Pancreas (tissue), 10 donors: Measurements from ENCODE around the gene HHATL. TPM values are rescaled to one million over a fixed set of nuclear protein-coding genes. Genes with fewer than 3 reads are reported as not detected.

Experiments
- ATAC-seq, 4 donors: fragments of 200-7000 bp; cut with Tn5 transposase; one replicate each; pipeline versions ENCODE4 v1.8.0 to v1.9.1; 2020; ENCODE audit warnings: mild to moderate bottlenecking in 4 of 4, moderate library complexity in 4 of 4
- DNase-seq, 6 donors: peaks; one replicate each; pipeline ENCODE4 v3.0.0-alpha.2; 2020
- FAIRE-seq: peaks from 2 replicates; lab custom pipeline; 2012; peaks lifted over from hg19 to GRCh38; lab: Jason Lieb, UNC
- H3K27ac ChIP-seq, 4 donors: fragments of 200-600 bp; sonication (generic); 1 replicate in 3 of 4; 2 replicates in 1 of 4; pipeline versions ENCODE4 v1.5.0 to v1.8.0; 2020
- H3K27me3 ChIP-seq, 4 donors: fragments of 200-600 bp; one replicate each; pipeline ENCODE4 v1.8.0; 2021
- H3K36me3 ChIP-seq, 3 donors: fragments of 200-600 bp; sonication (generic) in 1 of 3; one replicate each; pipeline versions ENCODE4 v1.5.0 to v1.8.0; 2020 to 2021
- H3K4me1 ChIP-seq, 3 donors: fragments of 200-600 bp; one replicate each; pipeline ENCODE4 v1.8.0; 2021
- H3K4me3 ChIP-seq, 4 donors: fragments of 200-600 bp; sonication (generic) in 2 of 4; one replicate each; pipeline versions ENCODE4 v1.5.0 to v1.8.0; 2020 to 2021
- H3K9me3 ChIP-seq, 4 donors: fragments of 200-600 bp; one replicate each; pipeline ENCODE4 v1.8.0; 2021
- WGBS, 2 donors: extraction: QIAGEN DNeasy Blood & Tissue Kit; methylation state at CpG; one replicate each; pipeline ENCODE4 v1.1.7; 2013; 5-methylcytosine and 5-hydroxymethylcytosine counted together
- intact Hi-C, 3 donors: fragments of 100-400 bp; cut with DNase I; formaldehyde crosslinking; loops; one replicate each; pipeline versions ENCODE4 v1.11.1 to v1.14.2; 2022
- polyA plus RNA-seq, 2 donors: library from polyadenylated mRNA; stranded (reverse); fragments of 200-250 nt; gene quantifications; one replicate each; pipeline ENCODE4 v1.2.3, GENCODE V29; 2013
- total RNA-seq, 6 donors: library from RNA; stranded (reverse); fragmentation: NEBNext Ultra II Directional in 4 of 6; extraction: Animal tissue kit (Norgen Biotek cat#: 25700) in 4 of 6; gene quantifications; one replicate each; pipeline versions ENCODE4 v1.2.1 to v1.2.4, GENCODE V29; 2021 to 2023
- TF ChIP-seq, protein P1 (sequence below), 4 donors: fragments of 200-600 bp; sonication (generic) in 3 of 4; IDR thresholded peaks; one replicate each; pipeline versions ENCODE4 v1.5.0 to v1.8.0; 2021; ENCODE audit warnings: antibody characterized with exemption in 4 of 4
- donor health status: healthy with polysubstance abuse.
- donor health status: DM: no; HTN: no; CAD: no; lungs with moderate emphysema.
- donor health status: DM: no; HTN: no; CAD: no.
- donor health status: control.
- donor health status: control.
- donor health status: Bipolar disorder and iron deficiency.
- donor health status: DM: yes; HTN: yes; CAD: no.
- donor health status: DM: no; HTN: no; CAD: no.
- donor health status: DM: no; HTN: no; CAD: no.
- donor health status: DM: yes; HTN: yes; CAD: no.

Gene HHATL
- total and polyA plus RNA-seq, 8 donors, result 0.42 to 17.8 (median 2.4) TPM; not detected in 1

DNA sequence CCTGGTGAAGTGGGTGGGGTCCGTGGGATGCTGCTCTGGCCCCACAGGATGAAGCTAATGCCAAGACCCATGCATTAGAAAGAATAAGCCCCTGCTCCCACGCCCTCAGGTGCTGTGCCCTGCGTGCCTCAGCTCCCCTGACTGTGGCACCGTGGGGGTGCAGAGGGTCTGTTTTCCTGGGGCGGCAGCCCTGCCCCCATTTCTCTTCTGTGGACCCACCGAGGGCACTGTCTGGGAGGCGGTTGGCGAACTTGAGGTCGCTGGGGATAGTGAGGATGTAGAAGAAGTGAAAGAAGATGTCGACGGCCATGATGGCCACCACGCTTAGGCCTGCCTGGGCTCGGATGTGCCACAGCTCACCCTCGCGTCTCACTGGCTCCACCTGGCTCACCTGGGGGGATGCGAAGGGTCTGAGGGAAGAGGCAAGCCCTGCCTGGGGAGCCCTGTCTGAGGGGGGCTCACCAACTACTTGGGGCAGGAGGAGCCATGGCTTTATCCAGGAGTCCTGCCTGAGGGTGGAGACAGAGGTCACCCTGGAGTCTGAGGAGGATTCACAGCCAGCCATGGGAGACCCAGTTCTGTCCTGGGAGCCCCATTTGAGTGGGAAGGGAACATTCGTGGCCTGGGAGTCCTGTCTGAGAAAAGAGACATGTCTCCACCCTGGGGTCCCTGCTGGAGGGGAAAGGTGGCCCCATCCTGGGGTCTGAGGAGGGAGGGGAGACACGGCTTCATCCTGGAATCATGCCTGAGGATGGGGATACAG is 5.1 kb downstream of the HHATL start:
- TF ChIP-seq, protein P1, sequence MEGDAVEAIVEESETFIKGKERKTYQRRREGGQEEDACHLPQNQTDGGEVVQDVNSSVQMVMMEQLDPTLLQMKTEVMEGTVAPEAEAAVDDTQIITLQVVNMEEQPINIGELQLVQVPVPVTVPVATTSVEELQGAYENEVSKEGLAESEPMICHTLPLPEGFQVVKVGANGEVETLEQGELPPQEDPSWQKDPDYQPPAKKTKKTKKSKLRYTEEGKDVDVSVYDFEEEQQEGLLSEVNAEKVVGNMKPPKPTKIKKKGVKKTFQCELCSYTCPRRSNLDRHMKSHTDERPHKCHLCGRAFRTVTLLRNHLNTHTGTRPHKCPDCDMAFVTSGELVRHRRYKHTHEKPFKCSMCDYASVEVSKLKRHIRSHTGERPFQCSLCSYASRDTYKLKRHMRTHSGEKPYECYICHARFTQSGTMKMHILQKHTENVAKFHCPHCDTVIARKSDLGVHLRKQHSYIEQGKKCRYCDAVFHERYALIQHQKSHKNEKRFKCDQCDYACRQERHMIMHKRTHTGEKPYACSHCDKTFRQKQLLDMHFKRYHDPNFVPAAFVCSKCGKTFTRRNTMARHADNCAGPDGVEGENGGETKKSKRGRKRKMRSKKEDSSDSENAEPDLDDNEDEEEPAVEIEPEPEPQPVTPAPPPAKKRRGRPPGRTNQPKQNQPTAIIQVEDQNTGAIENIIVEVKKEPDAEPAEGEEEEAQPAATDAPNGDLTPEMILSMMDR (IDR thresholded peaks at IDR 0.05), result no peak
- H3K36me3 ChIP-seq, result no peaks in the 10 kb centered on the region
- peak in 2 of 6 donors; percentile 6 to 41 for DNase-seq
- H3K4me1 ChIP-seq, result no peaks in the 10 kb centered on the region
- H3K9me3 ChIP-seq, result no peaks in the 10 kb centered on the region
- intact Hi-C loops, result no loop called here
- no peak overlapping the region for H3K27ac ChIP-seq
- no peak overlapping the region for H3K4me3 ChIP-seq
- FAIRE-seq, result no peak
- H3K27me3 ChIP-seq, result no peaks in the 10 kb centered on the region
- ATAC-seq, result no peak
- WGBS, 2 donors, result 77 to 84% methylated on average over 18 of the region's 18 CpGs

DNA sequence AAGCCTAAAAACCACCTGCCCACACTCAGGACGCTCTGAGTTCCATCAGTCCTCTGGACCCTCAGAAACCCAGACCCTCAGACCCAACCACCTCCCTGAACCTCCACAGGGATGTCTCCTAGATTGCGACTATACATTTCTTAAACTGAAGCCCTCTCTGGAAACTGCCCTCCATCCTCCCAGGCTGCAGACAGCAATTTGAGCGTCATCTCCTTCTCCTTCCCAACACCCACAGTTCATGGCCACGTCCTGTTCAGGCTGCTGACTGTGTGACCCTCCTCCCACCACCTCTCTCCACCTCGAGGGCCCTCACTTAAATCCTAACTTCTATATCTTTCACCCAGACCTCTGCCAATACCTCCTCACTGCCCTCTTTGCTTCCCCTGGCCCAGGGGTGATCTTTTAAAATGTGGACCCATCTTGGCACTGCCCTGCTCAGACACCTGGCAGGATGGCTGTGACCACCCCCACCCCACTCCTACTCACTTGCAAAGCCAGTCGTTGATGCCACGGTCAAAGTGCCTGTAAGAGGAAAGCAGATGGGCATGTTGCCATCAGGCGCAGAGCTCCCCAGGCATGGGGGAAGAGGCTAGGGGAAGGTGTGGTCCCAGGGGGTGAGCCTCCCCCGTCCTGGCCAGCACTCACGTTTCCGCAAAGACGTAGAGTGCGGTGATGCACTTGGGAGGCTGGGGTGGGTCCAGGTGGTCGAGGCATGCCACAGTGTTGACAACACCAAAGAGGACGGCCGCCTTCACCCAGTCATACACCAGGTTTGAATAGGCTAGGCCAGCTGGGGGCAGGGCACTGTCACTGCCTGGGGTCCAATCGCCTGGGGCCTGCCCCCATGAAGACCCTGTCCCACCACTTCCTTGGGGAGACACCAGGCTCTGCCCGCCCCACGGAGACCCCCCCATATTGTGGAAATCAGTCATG is 6.0 kb downstream of the HHATL start:
- no peaks in the 10 kb centered on the region for H3K4me1 ChIP-seq
- TF ChIP-seq, protein P1 (IDR thresholded peaks at IDR 0.05), result no peak
- H3K4me3 ChIP-seq, result no peak overlapping the region
- 61 to 70% methylated on average over 19 of the region's 19 CpGs for WGBS, 2 donors
- H3K36me3 ChIP-seq, result no peaks in the 10 kb centered on the region
- no peak for FAIRE-seq
- H3K27me3 ChIP-seq, result no peaks in the 10 kb centered on the region
- intact Hi-C loops, result no loop called here
- no peak overlapping the region for H3K27ac ChIP-seq
- peak in 2 of 6 donors; percentile 5 to 42 for DNase-seq
- H3K9me3 ChIP-seq, result no peaks in the 10 kb centered on the region
- no peak for ATAC-seq

DNA sequence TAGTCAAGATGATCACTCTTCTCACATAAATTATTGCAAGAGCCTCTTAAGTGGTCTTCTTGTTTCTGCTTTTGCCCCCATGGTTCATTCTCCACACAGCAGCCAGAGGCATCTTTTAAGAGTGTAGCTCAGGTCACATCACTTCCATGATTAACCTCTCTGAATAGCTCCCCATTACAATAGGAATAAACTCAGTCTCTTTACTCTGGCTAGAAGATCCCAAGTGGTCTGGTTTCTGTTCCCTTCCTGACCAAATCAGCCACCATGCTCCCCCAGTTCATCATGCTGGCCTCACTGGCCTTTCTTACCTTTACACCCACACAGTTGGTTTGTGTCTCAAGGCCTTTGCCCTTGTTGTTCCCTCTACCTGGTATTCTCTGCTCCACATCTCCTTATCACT is 8.2 kb downstream of the HHATL start:
- no peak for FAIRE-seq
- no peak overlapping the region for H3K27ac ChIP-seq
- DNase-seq, result no peak
- TF ChIP-seq, protein P1 (IDR thresholded peaks at IDR 0.05), result no peak
- H3K4me1 ChIP-seq, result no peaks in the 10 kb centered on the region
- H3K4me3 ChIP-seq, result no peak overlapping the region
- no peaks in the 10 kb centered on the region for H3K9me3 ChIP-seq
- intact Hi-C loops, result no loop called here
- ATAC-seq, result no peak
- H3K36me3 ChIP-seq, result no peaks in the 10 kb centered on the region
- no peaks in the 10 kb centered on the region for H3K27me3 ChIP-seq

DNA sequence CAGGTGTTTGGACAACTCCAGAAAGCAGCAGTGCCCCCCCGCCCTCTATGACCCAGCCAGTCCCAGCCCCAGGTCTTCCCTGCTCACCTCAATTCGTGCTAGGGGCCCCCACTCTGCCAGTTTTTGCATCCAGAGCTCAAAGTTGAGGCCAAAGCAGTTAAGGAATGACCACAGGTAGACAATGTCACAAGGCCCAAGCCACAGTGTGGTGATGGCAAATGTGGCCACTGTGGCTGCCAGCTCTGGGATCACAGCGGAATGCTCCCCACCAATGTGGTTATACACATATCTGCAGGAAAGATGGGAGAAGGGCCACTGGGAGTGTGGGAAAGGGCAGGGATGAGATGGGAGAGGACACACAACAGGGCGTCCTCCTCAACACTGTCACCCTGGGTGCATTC is 9.1 kb downstream of the HHATL start:
- 68 to 69% methylated on average over 3 to 4 of the region's 4 CpGs for WGBS, 2 donors
- no peak for FAIRE-seq
- H3K4me3 ChIP-seq, result no peak overlapping the region
- ATAC-seq, result no peak
- no peak for DNase-seq
- intact Hi-C loops, result no loop called here
- no peaks in the 10 kb centered on the region for H3K9me3 ChIP-seq
- H3K4me1 ChIP-seq, result no peaks in the 10 kb centered on the region
- no peak overlapping the region for H3K27ac ChIP-seq
- no peaks in the 10 kb centered on the region for H3K27me3 ChIP-seq
- TF ChIP-seq, protein P1 (IDR thresholded peaks at IDR 0.05), result no peak
- no peaks in the 10 kb centered on the region for H3K36me3 ChIP-seq
